Islet precursor cell (in vitro differentiated cells): ENCODE results near the gene LRRC4C.
A peak's percentile ranks its signal among the peaks of the same experiment; 100 is the strongest.
"Not testable (repeated sequence)": the region's sequence is repeated elsewhere in the genome, so short reads cannot be mapped to it uniquely, and the experiment has no call there.

Experiments used
- DNase-seq: peaks from one replicate; pipeline ENCODE4 v3.0.0-alpha.2; 2018

The LRRC4C gene

GRCh38 chr11:41003339-41004282, 455.8 kb downstream of the LRRC4C start:
- no peak for DNase-seq

GRCh38 chr11:40998920-40999319, 460.5 kb downstream of the LRRC4C start:
- DNase-seq = no peak

GRCh38 chr11:40987776-40988435, 471.5 kb downstream of the LRRC4C start:
- DNase-seq = no peak

- DNase-seq = no peak
Measured at GRCh38 chr11:40986320-40986719, 473.1 kb downstream of the LRRC4C start.

GRCh38 chr11:40975076-40975475, 484.4 kb downstream of the LRRC4C start:
- DNase-seq = no peak

GRCh38 chr11:40974186-40974795, 485.2 kb downstream of the LRRC4C start:
- no peak for DNase-seq

GRCh38 chr11:40958707-40959106, 500.7 kb downstream of the LRRC4C start:
- DNase-seq = no peak

- DNase-seq = no peak
Measured at GRCh38 chr11:40952479-40952878, 507.0 kb downstream of the LRRC4C start.

GRCh38 chr11:40938002-40938401, 521.5 kb downstream of the LRRC4C start:
- no peak for DNase-seq

- DNase-seq = no peak
Measured at GRCh38 chr11:40924915-40925314, 534.5 kb downstream of the LRRC4C start.

GRCh38 chr11:40921246-40921645, 538.2 kb downstream of the LRRC4C start:
- DNase-seq = no peak

GRCh38 chr11:40910774-40911173, 548.7 kb downstream of the LRRC4C start:
- DNase-seq = not testable (repeated sequence)

- no peak for DNase-seq
Measured at GRCh38 chr11:40894501-40894900, 565.0 kb downstream of the LRRC4C start.

- no peak for DNase-seq
Measured at GRCh38 chr11:40885250-40885954, 574.0 kb downstream of the LRRC4C start.

GRCh38 chr11:40882301-40882700, 577.2 kb downstream of the LRRC4C start:
- DNase-seq = no peak

GRCh38 chr11:40879911-40880310, 579.5 kb downstream of the LRRC4C start:
- no peak for DNase-seq

GRCh38 chr11:40877981-40878380, 581.5 kb downstream of the LRRC4C start:
- DNase-seq = no peak

- peak; percentile 58 for DNase-seq
Measured at GRCh38 chr11:40877256-40877655, 582.2 kb downstream of the LRRC4C start.

- no peak for DNase-seq
Measured at GRCh38 chr11:40867991-40868632, 591.3 kb downstream of the LRRC4C start.

- DNase-seq = not testable (repeated sequence)
Measured at GRCh38 chr11:40857754-40858153, 601.7 kb downstream of the LRRC4C start.

GRCh38 chr11:40842750-40843339, 616.6 kb downstream of the LRRC4C start:
- no peak for DNase-seq

GRCh38 chr11:40841231-40841630, 618.2 kb downstream of the LRRC4C start:
- DNase-seq = no peak
